HG03139 (cell line): Measurements from ENCODE around the gene ERO1B.
A peak's percentile ranks its signal among the peaks of the same experiment; 100 is the strongest.
"Not testable (repeated sequence)": the region's sequence is repeated elsewhere in the genome, so short reads cannot be mapped to it uniquely, and the experiment has no call there.

Source experiments
- ATAC-seq: cut with Tn5 transposase; IDR thresholded peaks from one replicate; pipeline ENCODE4 v1.9.1; 2021; ENCODE audit not compliant: unreplicated experiment

ERO1B gene, protein sequence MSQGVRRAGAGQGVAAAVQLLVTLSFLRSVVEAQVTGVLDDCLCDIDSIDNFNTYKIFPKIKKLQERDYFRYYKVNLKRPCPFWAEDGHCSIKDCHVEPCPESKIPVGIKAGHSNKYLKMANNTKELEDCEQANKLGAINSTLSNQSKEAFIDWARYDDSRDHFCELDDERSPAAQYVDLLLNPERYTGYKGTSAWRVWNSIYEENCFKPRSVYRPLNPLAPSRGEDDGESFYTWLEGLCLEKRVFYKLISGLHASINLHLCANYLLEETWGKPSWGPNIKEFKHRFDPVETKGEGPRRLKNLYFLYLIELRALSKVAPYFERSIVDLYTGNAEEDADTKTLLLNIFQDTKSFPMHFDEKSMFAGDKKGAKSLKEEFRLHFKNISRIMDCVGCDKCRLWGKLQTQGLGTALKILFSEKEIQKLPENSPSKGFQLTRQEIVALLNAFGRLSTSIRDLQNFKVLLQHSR

DNA sequence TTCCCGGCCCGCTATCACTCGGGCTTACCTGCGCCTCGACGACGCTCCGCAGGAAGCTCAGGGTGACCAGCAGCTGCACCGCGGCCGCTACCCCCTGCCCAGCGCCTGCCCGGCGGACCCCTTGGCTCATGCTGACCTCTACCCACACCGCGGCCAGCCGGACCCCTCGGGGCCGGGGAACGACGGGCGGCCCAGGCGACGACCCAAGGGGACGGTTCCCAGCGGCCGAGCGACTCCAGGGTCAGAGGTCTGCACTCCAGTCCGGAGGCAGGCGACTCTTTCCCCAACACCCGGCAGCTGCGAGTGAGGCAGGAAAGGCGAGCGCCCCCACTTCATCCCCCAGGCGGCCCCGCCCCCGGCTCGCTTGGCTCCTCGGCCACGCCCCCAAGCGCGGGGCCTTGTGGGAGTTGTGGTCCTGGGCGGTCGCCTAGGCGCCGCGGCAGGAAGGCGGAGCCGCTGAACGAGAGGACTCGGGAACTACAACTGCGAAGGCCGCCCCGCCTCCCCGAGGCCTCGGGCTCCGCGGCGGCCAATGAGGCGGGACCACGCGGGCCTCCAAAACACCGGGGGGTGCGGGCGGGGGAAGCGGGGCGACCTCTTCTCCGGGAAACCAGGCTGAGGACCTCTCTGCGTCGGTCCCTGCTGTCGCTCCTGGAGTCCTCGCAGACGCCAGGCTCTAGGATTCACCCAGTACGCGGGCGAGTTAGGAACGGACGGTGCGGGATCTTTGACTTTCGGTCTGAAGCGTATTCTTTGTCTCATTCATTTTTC is at the start of gene ERO1B:
ERO1B (minus strand) TSS at position 305 of the 771 bp plus-strand sequence; CDS start at position 130, 175 bp downstream.
- ATAC-seq: peak; percentile 77

DNA sequence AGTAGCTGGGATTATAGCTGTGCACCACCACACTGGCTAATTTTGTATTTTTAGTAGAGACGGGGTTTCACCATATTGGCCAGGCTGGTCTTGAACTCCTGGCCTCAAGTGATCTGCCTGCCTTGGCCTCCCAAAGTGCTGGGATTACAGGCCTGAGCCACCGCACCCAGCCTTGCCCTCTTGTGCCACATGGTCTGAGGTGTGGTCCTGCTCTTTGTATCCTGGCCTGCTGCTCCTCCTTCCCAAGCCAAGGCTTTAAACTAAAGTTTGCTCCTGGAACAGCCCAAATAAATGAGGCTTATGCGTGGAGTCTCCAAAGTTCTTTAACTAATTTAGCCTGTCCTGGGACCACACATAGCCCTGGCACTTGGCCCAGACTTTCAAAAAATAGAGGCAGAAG is 49.7 kb upstream of the ERO1B start:
- not testable (repeated sequence) for ATAC-seq

- no peak for ATAC-seq
Observed at GRCh38 chr1:236326432-236326831, 44.7 kb upstream of the ERO1B start.

DNA sequence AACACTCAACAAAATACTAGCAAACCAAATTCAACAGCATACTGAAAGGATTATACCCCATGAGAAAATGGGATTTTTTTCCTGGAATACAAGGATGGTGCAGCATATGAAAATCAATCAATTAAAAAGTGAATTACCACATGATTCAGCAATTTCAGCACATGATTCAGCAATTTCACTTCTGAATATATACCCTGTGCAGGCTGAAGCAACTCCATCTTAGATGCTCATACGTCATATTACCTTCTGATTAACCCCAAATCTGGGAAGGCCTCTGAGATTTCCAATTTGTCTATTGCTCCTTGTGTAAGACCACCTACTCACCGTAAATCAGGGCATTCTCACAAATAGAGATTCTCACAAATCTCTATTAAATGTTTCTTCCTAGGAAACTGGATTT is 43.8 kb upstream of the ERO1B start:
- ATAC-seq: no peak

DNA sequence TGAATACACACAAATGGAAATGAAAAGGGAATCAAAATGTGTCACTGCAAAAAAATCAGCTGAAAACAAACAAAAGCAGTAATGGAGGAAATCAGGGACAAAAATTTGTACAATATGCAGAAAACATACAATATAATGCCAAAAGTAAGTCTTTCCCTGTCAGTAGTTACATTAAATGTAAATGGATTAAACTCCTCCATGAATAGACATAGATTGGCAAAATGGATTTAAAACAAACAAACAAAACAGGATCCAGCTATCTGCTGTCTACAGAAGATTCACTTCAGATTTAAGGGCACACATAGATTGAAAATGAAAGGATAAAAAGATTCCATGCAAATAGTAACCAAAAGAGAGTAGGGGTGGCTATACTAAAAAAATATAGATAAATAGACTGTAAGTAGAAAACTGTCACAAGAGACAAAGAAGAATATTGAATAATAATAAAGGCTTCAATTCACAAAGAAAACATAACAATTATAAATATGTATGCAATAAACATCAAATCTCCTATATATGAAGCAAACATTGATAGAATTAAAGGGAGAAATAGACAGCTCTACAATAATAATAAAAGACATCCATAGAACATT is 42.2 kb upstream of the ERO1B start:
- no peak for ATAC-seq

GRCh38 chr1:236322566-236323409 is 41.0 kb upstream of the ERO1B start:
- no peak for ATAC-seq

DNA sequence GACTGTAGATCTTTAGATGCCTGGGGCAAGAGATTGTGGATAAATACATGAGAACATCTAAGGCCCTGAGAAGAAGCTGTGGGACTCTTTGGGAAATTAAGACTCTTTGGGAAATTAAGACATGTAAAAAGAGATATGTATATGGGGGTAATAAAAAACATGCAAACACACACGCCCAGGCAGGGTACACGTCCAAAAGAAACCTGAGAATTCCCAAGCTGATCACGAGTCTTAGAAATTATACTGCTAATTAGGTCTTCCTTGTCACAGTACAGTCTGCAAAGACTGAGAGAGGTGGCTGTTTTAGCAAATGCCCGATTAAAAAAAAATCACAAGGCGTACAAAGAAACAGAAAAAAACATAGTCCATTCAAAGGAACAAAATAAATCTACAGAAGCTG is 39.3 kb upstream of the ERO1B start:
- no peak for ATAC-seq

DNA sequence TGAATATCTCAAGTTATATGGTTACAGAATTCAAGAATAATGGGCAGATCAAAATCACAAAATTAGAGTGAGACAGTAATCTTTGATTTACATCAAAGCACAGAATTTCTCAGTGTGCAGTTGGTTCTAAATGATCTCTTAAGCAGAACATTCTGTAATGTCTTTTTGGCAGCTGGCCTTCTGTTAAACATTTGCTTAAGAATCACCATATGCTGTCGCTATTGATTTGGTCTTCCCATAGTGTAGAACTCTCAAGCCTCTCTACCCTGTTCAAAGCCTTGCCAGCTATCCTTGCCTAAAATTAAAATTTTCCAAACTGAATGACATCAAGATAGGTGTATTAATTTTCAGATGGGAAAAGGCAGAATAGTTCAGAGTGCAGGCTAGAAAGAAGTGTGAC is 38.9 kb upstream of the ERO1B start:
- no peak for ATAC-seq

GRCh38 chr1:236320214-236320613 is 38.5 kb upstream of the ERO1B start:
- no peak for ATAC-seq

- ATAC-seq: no peak
Observed at GRCh38 chr1:236316437-236316836, 34.7 kb upstream of the ERO1B start.

GRCh38 chr1:236315518-236315917 is 33.8 kb upstream of the ERO1B start:
- no peak for ATAC-seq

DNA sequence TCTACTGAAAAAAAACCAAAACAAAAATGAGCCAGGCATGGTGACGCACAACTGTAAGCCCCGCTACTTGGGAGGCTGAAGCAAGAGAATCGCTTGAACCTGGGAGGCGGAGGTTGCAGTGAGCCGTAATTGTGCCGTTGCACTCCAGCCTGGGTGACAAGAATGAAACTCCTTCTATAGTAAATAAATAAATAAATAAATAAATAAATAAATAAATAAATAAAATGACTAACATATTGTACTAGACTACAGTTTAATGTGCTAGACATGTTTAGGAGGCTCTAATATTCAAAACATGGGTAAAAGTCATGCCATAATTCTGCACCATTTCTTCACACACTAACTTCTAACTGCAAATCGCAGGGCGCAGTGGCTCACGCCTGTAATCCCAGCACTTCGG is 33.3 kb upstream of the ERO1B start:
- no peak for ATAC-seq

DNA sequence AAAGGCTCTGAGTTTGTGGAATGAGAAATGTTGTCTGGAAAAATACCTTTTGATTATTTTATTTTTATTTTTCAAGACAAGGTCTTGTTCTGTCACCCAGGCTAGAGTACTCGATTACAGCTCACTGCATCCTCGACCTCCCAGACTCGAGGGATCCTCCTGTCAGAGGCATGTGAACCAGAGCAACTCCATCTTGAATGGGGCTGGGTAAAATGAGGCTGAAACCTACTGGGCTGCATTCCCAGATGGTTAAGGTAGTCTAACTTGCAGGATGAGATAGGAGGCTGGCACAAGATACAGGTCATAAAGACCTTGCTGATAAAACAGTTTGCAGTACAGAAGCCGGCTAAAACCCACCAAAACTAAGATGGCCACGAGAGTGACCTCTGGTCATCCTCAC is 32.3 kb upstream of the ERO1B start:
- ATAC-seq: not testable (repeated sequence)

- ATAC-seq: no peak
Observed at GRCh38 chr1:236313427-236313826, 31.7 kb upstream of the ERO1B start.

DNA sequence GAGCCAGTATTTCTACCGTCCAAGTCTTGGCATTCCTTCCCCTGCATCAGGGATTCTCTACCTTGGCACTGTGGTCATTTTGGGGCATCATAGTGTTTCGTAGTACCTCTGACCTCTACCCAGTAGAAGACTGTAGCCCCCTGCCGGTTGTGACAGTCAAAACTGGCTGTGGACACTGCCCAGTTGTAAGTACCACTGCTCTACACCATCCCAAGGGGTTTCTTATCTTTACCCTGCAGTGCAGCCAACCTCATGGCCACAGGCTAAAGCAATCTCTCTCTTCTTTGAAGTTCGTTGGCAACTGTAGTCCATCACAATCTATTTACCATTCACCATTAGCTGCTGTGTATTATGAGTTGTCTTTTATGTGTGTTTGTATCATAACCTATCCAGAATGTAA is 29.3 kb upstream of the ERO1B start:
- ATAC-seq: no peak

- no peak for ATAC-seq
Observed at GRCh38 chr1:236308827-236309226, 27.1 kb upstream of the ERO1B start.

GRCh38 chr1:236307435-236307834 is 25.7 kb upstream of the ERO1B start:
- no peak for ATAC-seq

DNA sequence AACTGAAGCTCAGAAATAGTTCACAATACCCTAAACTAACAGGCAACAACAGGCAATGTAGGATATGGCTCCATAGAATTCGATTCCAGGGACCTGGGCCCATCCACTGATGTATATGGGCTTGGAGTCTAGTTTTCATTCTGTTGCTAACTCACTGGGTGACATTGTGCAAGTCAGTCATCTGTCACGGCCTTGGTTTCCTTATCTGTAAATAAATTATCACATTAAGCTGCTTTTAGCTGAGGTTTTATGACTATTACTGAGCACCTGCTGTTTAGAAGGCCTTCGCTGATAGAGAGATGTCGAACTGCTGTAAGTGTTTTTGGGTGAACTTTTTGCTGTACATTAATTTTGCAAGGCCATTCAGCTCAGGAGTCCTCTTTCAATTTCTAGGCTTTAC is 22.9 kb upstream of the ERO1B start:
- ATAC-seq: no peak

GRCh38 chr1:236303675-236304074 is 21.9 kb upstream of the ERO1B start:
- ATAC-seq: no peak

GRCh38 chr1:236302941-236303340 is 21.2 kb upstream of the ERO1B start:
- ATAC-seq: no peak

DNA sequence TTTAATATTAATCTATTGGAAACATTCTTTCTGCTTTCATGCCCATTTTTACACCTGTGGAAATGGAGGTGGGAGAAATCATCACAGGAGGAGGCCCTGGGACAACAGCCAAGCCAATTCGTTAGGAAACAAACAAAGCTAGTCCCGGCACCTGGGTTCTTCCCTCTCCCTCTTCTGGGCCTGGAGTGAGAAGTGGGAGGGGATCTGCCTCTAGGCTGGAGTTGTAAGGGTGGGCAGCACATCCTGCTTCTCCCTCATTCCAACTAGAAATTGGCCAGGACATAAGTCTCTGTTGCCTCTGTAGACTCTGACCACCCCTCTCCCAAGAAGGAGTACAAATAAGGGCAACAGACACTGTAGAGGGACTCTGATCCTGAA is 20.2 kb upstream of the ERO1B start:
- ATAC-seq: no peak
